DMS53 treated with DMSO at 0.1 percent for 48 hours (cell line): ENCODE measurements around the gene FKBP2.
A peak's percentile ranks its signal among the peaks of the same experiment; 100 is the strongest.

ENCODE experiments used
- DNase-seq: peaks from one replicate; lab custom pipeline; 2025; ENCODE audit not compliant: unreplicated experiment; lab: John Stamatoyannopoulos, UW

The FKBP2 gene

GRCh38 chr11:64218628-64219353 lies 22.1 kb upstream of the FKBP2 start:
- DNase-seq, result no peak

DNA sequence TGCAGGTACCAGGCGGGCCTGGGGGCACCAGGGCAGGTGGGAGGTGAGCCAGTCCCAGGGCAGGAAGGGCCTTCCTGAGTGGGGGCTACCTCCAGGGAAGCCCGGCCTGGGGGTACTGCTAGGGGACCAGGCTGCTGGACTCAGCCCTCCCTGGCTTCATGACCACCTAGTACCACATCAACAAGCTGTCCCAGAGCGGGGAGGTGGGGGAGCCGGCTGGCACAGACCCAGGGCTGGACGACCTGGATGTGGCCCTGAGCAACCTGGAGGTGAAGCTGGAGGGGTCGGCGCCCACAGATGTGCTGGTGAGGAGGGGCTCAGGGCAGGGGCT lies 21.6 kb upstream of the FKBP2 start:
- DNase-seq, result no peak

GRCh38 chr11:64219755-64220154 lies 21.1 kb upstream of the FKBP2 start:
- no peak for DNase-seq

DNA sequence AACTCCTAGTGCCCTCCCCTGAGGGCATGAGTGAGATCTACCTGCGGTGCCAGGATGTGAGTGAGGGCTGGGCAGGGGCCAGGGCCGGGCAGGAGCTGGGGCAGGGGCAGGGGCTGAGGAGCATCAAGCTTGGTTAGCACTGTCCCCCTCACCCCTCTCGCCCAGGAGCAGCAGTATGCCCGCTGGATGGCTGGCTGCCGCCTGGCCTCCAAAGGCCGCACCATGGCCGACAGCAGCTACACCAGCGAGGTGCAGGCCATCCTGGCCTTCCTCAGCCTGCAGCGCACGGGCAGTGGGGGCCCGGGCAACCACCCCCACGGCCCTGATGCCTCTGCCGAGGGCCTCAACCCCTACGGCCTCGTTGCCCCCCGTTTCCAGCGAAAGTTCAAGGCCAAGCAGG lies 20.6 kb upstream of the FKBP2 start:
- no peak for DNase-seq

DNA sequence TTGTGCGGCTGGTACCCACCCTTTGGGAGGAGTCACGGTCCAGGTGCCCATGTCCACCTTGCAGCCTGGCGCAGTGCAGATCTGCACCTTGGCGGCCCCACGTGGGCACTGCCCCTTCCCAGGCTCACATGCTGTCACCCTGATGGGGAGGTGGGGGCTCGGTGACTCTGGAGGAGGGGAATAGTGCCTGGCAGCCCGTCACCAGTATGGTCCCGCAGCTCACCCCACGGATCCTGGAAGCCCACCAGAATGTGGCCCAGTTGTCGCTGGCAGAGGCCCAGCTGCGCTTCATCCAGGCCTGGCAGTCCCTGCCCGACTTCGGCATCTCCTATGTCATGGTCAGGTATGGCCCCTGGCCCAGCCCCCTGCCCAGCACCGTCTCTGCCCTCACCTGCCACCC lies 20.1 kb upstream of the FKBP2 start:
- no peak for DNase-seq

DNA sequence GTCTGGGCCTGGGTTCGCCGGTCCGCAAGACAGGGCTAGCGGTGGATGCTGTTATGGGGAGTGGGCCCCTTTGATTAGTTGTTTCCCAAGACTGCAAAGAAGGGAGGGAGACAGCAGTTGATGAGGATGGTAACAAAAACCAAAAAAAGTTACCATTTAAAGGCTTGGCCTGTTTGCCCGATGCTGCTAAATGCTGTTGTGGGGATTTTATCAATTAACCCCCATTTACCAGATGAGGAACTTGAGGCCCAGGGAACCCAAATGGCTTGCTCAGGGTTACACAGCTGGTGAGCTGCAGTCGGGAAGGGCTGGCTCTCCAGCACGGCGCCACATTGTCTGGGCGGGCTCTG lies 18.3 kb upstream of the FKBP2 start:
- no peak for DNase-seq

- DNase-seq, result no peak
These were observed 17.8 kb upstream of the FKBP2 start for GRCh38 chr11:64223001-64223651.

- DNase-seq, result no peak
These were observed 16.6 kb upstream of the FKBP2 start for GRCh38 chr11:64224151-64224890.

GRCh38 chr11:64224891-64225607 lies 15.8 kb upstream of the FKBP2 start:
- DNase-seq, result no peak

DNA sequence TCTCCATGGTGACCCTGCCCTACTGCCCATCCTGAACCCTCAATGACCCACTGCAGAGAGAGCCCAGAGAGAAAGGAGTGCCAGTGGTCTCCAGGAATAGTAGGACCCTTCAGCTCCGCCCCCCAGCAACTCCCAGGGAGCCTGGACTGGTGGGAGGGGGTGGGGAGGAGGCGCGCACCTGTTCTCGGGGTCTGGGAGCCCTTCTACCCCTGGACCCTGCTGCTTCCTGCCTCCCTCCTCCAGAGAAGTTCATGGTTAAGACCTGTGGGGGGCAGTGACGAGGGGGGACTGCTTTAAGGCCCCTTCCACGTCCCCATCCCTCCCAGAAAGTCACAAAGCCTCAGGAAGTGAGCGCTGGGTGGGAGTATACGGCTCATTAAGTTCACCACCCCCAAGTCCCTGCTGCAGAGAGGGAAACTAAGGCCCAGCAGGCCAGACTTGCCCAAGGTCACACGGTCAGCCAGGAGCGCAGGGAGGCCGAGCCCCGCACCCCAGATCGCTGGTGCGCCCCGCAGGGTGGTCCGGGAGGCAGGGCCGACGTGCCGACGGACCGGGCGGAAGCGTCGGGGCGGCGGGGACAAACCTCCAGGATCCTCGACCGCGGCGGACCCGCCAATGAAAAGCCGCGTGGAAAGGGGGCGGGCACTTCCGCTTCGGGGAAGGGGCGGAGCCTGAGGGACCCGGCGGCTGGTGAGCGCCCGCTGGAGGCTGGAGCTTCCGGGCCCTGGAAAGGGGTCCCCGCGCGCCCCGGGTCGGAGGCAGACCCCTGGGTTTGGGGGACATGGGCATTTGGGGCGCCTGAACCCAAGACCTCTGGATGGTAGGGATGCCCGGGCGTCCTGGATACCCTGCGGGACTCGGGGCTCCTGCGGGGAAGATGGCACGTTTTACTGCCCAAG lies 15.0 kb upstream of the FKBP2 start, which contains the start of the genes NUDT22 and TRPT1:
TSS of gene NUDT22 (plus strand) at position 667 of the 899 bp plus-strand sequence. CDS start 379 bp downstream, outside the sequence.
TSS of gene TRPT1 (minus strand) at position 579 of the 899 bp plus-strand sequence. CDS start at position 253, 326 bp downstream.
- peak; percentile 79 for DNase-seq

DNA sequence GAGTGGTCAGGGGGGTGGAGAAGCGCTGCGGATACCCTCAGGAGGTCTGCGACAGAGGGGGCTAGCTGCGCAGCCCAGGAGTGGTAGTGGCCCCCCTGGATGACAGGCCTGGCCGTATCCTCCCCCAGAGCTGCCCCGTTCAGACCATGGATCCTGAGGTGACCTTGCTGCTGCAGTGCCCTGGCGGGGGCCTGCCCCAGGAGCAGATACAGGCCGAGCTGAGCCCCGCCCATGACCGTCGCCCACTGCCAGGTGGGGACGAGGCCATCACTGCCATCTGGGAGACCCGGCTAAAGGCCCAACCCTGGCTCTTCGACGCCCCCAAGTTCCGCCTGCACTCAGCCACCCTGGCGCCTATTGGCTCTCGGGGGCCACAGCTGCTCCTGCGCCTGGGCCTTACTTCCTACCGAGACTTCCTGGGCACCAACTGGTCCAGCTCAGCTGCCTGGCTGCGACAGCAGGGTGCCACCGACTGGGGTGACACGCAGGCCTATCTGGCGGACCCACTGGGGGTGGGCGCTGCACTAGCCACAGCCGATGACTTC lies 14.3 kb upstream of the FKBP2 start:
- DNase-seq, result peak; percentile 41

DNA sequence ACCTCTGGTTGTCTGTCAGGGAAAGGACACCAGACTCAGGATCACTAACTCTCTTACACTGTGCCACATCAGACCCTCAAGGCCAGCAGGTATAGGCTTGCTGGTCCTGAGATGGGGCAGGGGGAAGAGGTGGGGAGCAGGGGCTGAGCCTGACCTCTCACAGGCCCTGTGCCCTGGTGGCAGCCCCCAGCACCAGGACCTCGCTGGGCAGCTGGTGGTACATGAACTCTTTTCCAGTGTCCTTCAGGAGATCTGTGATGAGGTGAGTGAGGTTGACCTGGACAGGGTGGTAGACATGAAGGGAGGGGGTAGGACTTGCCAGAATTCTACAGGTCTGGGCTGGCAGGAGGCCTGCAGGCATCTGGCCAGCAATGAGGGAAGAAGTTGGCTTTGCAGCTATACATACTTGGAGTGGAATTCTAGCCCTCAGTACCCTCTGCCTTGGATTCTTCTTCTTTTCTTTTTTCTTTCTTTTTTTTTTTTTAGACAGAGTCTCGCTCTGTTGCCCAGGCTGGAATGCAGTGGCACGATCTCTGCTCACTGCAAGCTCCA lies 13.4 kb upstream of the FKBP2 start:
- DNase-seq, result no peak

DNA sequence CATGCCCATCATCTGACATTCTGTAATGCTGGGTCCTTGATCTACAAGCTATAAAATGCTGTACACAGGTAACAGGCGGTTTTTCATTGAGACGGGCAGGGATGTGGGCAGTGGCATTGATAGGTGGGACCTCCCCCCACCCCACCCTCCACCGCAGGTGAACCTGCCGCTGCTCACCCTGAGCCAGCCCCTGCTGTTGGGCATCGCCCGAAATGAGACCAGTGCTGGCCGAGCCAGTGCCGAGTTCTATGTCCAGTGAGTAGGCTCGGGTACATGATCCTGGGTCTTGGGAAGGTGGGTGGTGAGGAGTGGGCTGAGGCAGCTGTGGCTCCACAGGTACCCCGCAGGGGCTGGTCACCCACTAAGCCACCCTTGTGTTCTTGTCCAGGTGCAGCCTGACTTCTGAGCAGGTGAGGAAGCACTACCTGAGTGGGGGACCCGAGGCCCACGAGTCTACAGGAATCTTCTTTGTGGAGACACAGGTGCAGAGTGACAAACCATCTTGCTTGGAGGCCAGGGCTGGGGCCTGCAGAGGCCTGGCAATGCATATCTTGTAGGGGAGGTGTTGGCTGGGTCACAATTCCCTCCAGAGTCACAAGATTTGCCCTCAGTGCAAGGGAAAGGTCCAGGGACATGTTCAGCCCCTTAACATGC lies 11.7 kb upstream of the FKBP2 start:
- no peak for DNase-seq

DNA sequence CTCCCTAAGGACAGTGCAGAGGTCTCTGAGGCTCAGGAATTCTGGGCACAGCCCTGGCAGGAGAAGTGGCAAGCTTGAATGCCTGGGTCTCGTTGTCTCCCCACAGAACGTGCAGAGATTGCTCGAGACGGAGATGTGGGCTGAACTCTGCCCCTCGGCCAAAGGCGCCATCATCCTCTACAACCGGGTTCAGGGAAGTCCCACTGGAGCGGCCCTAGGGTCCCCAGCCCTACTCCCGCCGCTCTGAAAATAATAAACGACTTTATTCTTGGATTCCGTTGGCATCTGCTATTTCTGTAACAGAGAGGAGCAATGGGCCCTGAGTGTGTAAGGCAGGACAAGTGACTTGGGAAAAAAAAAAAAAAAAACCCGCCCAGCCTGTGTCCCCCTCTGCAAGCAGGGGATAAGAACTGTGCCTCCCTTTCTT lies 11.1 kb upstream of the FKBP2 start:
- DNase-seq, result no peak

GRCh38 chr11:64230171-64230984 lies 10.5 kb upstream of the FKBP2 start, which contains the start of gene DNAJC4:
Gene DNAJC4 (plus strand): TSS chr11:64230548. CDS start chr11:64230855, 307 bp downstream.
- peak; percentile 92 for DNase-seq

DNA sequence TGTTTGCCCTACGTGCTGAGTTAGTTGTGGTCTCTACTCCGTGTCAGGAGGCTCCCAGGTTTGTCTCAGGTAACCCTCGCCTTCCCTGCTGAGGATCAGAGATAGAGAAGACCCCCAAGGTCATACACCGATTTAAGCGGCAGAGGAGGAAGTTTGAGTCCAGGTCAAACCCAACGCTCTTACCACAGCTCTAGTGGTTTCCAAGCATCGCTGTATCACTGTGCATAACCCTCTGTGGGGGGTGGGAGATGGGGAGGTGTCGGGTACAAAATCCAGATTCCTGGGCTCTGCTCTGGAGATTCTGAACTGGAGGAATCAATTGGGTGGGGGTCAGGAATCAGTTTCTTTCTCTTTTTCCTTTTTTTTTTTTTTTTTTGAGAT lies 9.9 kb upstream of the FKBP2 start:
- no peak for DNase-seq

- no peak for DNase-seq
These were observed 9.3 kb upstream of the FKBP2 start for GRCh38 chr11:64231546-64231945.

DNA sequence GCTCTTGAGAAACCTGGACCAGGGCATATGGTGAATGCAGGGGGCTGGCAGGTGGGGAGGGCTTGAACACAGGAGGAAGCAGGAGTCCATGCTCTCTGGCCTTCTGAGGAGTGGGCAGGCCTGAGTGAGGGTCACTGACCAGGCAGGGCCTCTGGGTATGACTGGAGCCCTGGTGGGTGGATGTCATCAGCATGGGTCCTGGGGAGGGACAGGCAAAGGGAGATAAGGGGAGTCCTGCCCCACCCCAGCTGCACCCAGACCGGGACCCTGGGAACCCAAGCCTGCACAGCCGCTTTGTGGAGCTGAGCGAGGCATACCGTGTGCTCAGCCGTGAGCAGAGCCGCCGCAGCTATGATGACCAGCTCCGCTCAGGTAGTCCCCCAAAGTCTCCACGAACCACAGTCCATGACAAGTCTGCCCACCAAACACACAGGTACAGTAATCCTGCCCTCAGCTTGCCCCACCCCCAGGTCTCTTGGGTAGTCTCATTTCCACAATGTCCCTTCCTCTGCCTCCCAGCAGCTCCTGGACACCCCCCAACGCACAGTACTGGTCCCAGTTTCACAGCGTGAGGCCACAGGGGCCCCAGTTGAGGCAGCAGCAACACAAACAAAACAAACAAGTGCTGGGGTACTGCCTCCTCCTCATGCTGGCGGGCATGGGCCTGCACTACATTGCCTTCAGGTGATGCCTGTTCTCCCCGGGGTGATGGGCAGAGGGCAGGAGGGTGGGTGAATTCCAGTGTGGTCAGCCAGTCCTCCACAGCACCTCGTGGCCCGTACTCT lies 8.5 kb upstream of the FKBP2 start:
- DNase-seq, result no peak
